Karpas-422 (cell line): ENCODE data around the gene TRIM8. TPM values are rescaled to one million over a fixed set of nuclear protein-coding genes. Genes with fewer than 3 reads are reported as not detected.

Experiments used
- DNase-seq: peaks from one replicate; pipeline ENCODE4 v3.0.0-alpha.2; 2015
- H2AFZ ChIP-seq: fragments of 200-600 bp; sonication (generic); 2 replicates; pipeline ENCODE4 v1.6.1; 2014; ENCODE audit warnings: antibody characterized with exemption, low read length, mixed read lengths
- H3K27ac ChIP-seq: fragments of 200-600 bp; sonication (generic); 2 replicates; pipeline ENCODE4 v1.5.1; 2014; ENCODE audit warnings: mild to moderate bottlenecking, low read length, moderate library complexity
- H3K27me3 ChIP-seq: fragments of 200-600 bp; sonication (generic); 2 replicates; pipeline ENCODE4 v1.6.1; 2014; ENCODE audit warnings: low read length, mixed read lengths
- H3K36me3 ChIP-seq: fragments of 200-600 bp; sonication (generic); 2 replicates; pipeline ENCODE4 v1.6.1; 2014; ENCODE audit warnings: low read length, mixed read lengths; ENCODE audit not compliant: insufficient read depth
- H3K4me1 ChIP-seq: fragments of 200-600 bp; sonication (generic); 2 replicates; pipeline ENCODE4 v1.6.1; 2014; ENCODE audit warnings: mild to moderate bottlenecking, low read length, mixed read lengths
- H3K4me2 ChIP-seq: fragments of 200-600 bp; sonication (generic); 2 replicates; pipeline ENCODE4 v1.6.1; 2014; ENCODE audit warnings: low read length, low read depth, mild to moderate bottlenecking; ENCODE audit not compliant: poor library complexity, severe bottlenecking
- H3K4me3 ChIP-seq: fragments of 200-600 bp; sonication (generic); 2 replicates; pipeline ENCODE4 v1.5.1; 2014; ENCODE audit warnings: mild to moderate bottlenecking, antibody characterized with exemption, low read length, mixed read lengths
- H3K79me2 ChIP-seq: fragments of 200-600 bp; sonication (generic); 2 replicates; pipeline ENCODE4 v1.6.1; 2014; ENCODE audit warnings: mild to moderate bottlenecking, low read length, mixed read lengths
- H3K9ac ChIP-seq: fragments of 200-600 bp; sonication (generic); 2 replicates; pipeline ENCODE4 v1.6.0; 2014; ENCODE audit warnings: low read length
- H3K9me2 ChIP-seq: fragments of 200-600 bp; sonication (generic), shearing (Covaris generic); replicated peaks from 2 replicates; pipeline ENCODE4 v1.6.0; 2014; ENCODE audit warnings: mild to moderate bottlenecking, low read length, moderate library complexity; ENCODE audit not compliant: insufficient read depth
- H3K9me3 ChIP-seq: fragments of 300-700, 200-600 bp; sonication (generic); 2 replicates; pipeline ENCODE4 v1.6.1; 2014; ENCODE audit warnings: low read length, mixed read lengths
- H4K20me1 ChIP-seq: fragments of 200-600 bp; sonication (generic); 2 replicates; pipeline ENCODE4 v1.6.1; 2014; ENCODE audit warnings: mild to moderate bottlenecking, antibody characterized with exemption, low read length, low read depth; ENCODE audit not compliant: insufficient read depth
- total RNA-seq: library from RNA; depleted of rRNA; stranded (reverse); fragments of >200 nt; shearing (Covaris generic); gene quantifications from 2 replicates; pipeline ENCODE4 v1.2.3, GENCODE V29; 2014; ENCODE audit warnings: low replicate concordance

The TRIM8 gene
- total RNA-seq, 1 experiment from 2014 or later = 111 TPM

- DNase-seq = no peak
- Histone ChIP-seq H3K9me3 (no peaks in the 10 kb centered on the region), H2AFZ (no peak overlapping the region), H3K4me3 (no peak overlapping the region), H3K36me3 (no peaks in the 10 kb centered on the region), H3K9me2 (no peaks in the 10 kb centered on the region), H3K4me2 (no peak overlapping the region), H4K20me1 (no peaks in the 10 kb centered on the region), H3K27ac (no peak overlapping the region), H3K27me3 (no peaks in the 10 kb centered on the region), H3K79me2 (no peaks in the 10 kb centered on the region), H3K9ac (no peak overlapping the region), H3K4me1 (no peaks in the 10 kb centered on the region)
Measured at GRCh38 chr10:102611514-102612087, 32.7 kb upstream of the TRIM8 start.

- no peak overlapping the region for H2AFZ ChIP-seq
- H3K27me3 ChIP-seq = no peaks in the 10 kb centered on the region
- H3K9me2 ChIP-seq = no peaks in the 10 kb centered on the region
- no peaks in the 10 kb centered on the region for H3K79me2 ChIP-seq
- no peak overlapping the region for H3K27ac ChIP-seq
- no peaks in the 10 kb centered on the region for H3K4me1 ChIP-seq
- H3K4me2 ChIP-seq = no peak overlapping the region
- H3K9me3 ChIP-seq = no peaks in the 10 kb centered on the region
- no peaks in the 10 kb centered on the region for H4K20me1 ChIP-seq
- DNase-seq = no peak
- no peaks in the 10 kb centered on the region for H3K36me3 ChIP-seq
- H3K4me3 ChIP-seq = no peak overlapping the region
- H3K9ac ChIP-seq = no peak overlapping the region
Measured at GRCh38 chr10:102612964-102613275, 31.4 kb upstream of the TRIM8 start.

GRCh38 chr10:102613286-102613685 is 31.0 kb upstream of the TRIM8 start:
- Histone ChIP-seq H3K4me2 (no peak overlapping the region), H3K27ac (no peak overlapping the region), H3K27me3 (no peaks in the 10 kb centered on the region), H3K4me3 (no peak overlapping the region), H3K9me2 (no peaks in the 10 kb centered on the region), H4K20me1 (no peaks in the 10 kb centered on the region), H2AFZ (no peak overlapping the region), H3K4me1 (no peaks in the 10 kb centered on the region), H3K79me2 (no peaks in the 10 kb centered on the region), H3K9ac (no peak overlapping the region), H3K9me3 (no peaks in the 10 kb centered on the region), H3K36me3 (no peaks in the 10 kb centered on the region)
- no peak for DNase-seq

- Histone ChIP-seq H3K9ac (no peak overlapping the region), H3K4me3 (no peak overlapping the region), H2AFZ (no peak overlapping the region), H4K20me1 (no peaks in the 10 kb centered on the region), H3K4me1 (no peaks in the 10 kb centered on the region), H3K9me2 (no peaks in the 10 kb centered on the region), H3K27me3 (no peaks in the 10 kb centered on the region), H3K9me3 (no peaks in the 10 kb centered on the region), H3K4me2 (no peak overlapping the region), H3K36me3 (no peaks in the 10 kb centered on the region), H3K79me2 (no peaks in the 10 kb centered on the region), H3K27ac (no peak overlapping the region)
- DNase-seq = no peak
Measured at GRCh38 chr10:102613785-102614184, 30.5 kb upstream of the TRIM8 start.

GRCh38 chr10:102614888-102615287 is 29.4 kb upstream of the TRIM8 start:
- H2AFZ ChIP-seq = no peak overlapping the region
- no peak overlapping the region for H3K4me2 ChIP-seq
- no peak for DNase-seq
- H3K27ac ChIP-seq = no peak overlapping the region
- H3K9me3 ChIP-seq = no peaks in the 10 kb centered on the region
- H3K9me2 ChIP-seq = no peaks in the 10 kb centered on the region
- H3K9ac ChIP-seq = no peak overlapping the region
- H3K27me3 ChIP-seq = no peaks in the 10 kb centered on the region
- no peaks in the 10 kb centered on the region for H3K36me3 ChIP-seq
- no peaks in the 10 kb centered on the region for H3K4me1 ChIP-seq
- H3K79me2 ChIP-seq = no peaks in the 10 kb centered on the region
- H3K4me3 ChIP-seq = no peak overlapping the region
- no peaks in the 10 kb centered on the region for H4K20me1 ChIP-seq

- no peaks in the 10 kb centered on the region for H3K4me1 ChIP-seq
- no peak overlapping the region for H2AFZ ChIP-seq
- H3K4me3 ChIP-seq = no peak overlapping the region
- no peaks in the 10 kb centered on the region for H3K27me3 ChIP-seq
- H3K27ac ChIP-seq = no peak overlapping the region
- H3K9ac ChIP-seq = no peak overlapping the region
- peak; percentile 70 for DNase-seq
- no peak overlapping the region for H3K4me2 ChIP-seq
- H3K36me3 ChIP-seq = no peaks in the 10 kb centered on the region
- H3K9me3 ChIP-seq = no peaks in the 10 kb centered on the region
- no peaks in the 10 kb centered on the region for H4K20me1 ChIP-seq
- H3K79me2 ChIP-seq = no peaks in the 10 kb centered on the region
- no peaks in the 10 kb centered on the region for H3K9me2 ChIP-seq
Measured at GRCh38 chr10:102615361-102615760, 28.9 kb upstream of the TRIM8 start.

- Histone ChIP-seq H2AFZ (no peak overlapping the region), H3K4me2 (no peak overlapping the region), H3K9me2 (no peaks in the 10 kb centered on the region), H3K9ac (no peak overlapping the region), H4K20me1 (no peaks in the 10 kb centered on the region), H3K9me3 (no peaks in the 10 kb centered on the region), H3K27me3 (no peaks in the 10 kb centered on the region), H3K27ac (no peak overlapping the region), H3K79me2 (no peaks in the 10 kb centered on the region), H3K4me1 (no peaks in the 10 kb centered on the region), H3K36me3 (no peaks in the 10 kb centered on the region), H3K4me3 (no peak overlapping the region)
- DNase-seq = no peak
Measured at GRCh38 chr10:102616066-102616770, 28.1 kb upstream of the TRIM8 start.

- H3K4me1 ChIP-seq = no peaks in the 10 kb centered on the region
- no peak overlapping the region for H3K4me2 ChIP-seq
- H3K79me2 ChIP-seq = no peaks in the 10 kb centered on the region
- H3K27me3 ChIP-seq = no peaks in the 10 kb centered on the region
- no peaks in the 10 kb centered on the region for H4K20me1 ChIP-seq
- H3K9ac ChIP-seq = no peak overlapping the region
- no peak for DNase-seq
- no peak overlapping the region for H3K4me3 ChIP-seq
- no peak overlapping the region for H2AFZ ChIP-seq
- no peaks in the 10 kb centered on the region for H3K36me3 ChIP-seq
- H3K9me3 ChIP-seq = no peaks in the 10 kb centered on the region
- H3K27ac ChIP-seq = no peak overlapping the region
- no peaks in the 10 kb centered on the region for H3K9me2 ChIP-seq
Measured at GRCh38 chr10:102617041-102617440, 27.2 kb upstream of the TRIM8 start.
